Measurements from ENCODE around the gene NDUFS8.

Gene NDUFS8

GRCh38 chr11:68013611-68014156 is 16.8 kb upstream of the NDUFS8 start:
- FAIRE-seq (no peak), DNase-seq (ENCODE audit: insufficient read length) (no peak)
- TF ChIP-seq TAF1 (IDR thresholded peaks at IDR 0.05; ENCODE audit: borderline replicate concordance, low read depth, low read length), result no peak

- DNase-seq (ENCODE audit: insufficient read length) (no peak), FAIRE-seq (no peak)
- TF ChIP-seq POLR2AphosphoS5 (IDR thresholded peaks at IDR 0.05; ENCODE audit: low read depth, low read length) (no peak), TAF1 (IDR thresholded peaks at IDR 0.05; ENCODE audit: borderline replicate concordance, low read depth, low read length) (no peak), POLR2A (IDR thresholded peaks at IDR 0.05; ENCODE audit: low read depth, low read length) (no peak)
These were observed 16.1 kb upstream of the NDUFS8 start for GRCh38 chr11:68014157-68014946.

GRCh38 chr11:68014947-68015447 is 15.5 kb upstream of the NDUFS8 start:
- no peak for FAIRE-seq
- TF ChIP-seq POLR2A (IDR thresholded peaks at IDR 0.05; ENCODE audit: low read depth, low read length) (no peak), TAF1 (IDR thresholded peaks at IDR 0.05; ENCODE audit: borderline replicate concordance, low read depth, low read length) (no peak), POLR2AphosphoS5 (IDR thresholded peaks at IDR 0.05; ENCODE audit: low read depth, low read length) (no peak)

GRCh38 chr11:68015467-68015866 is 15.0 kb upstream of the NDUFS8 start:
- FAIRE-seq (no peak), DNase-seq (ENCODE audit: insufficient read length) (no peak)
- TF ChIP-seq TAF1 (IDR thresholded peaks at IDR 0.05; ENCODE audit: borderline replicate concordance, low read depth, low read length) (no peak), POLR2AphosphoS5 (IDR thresholded peaks at IDR 0.05; ENCODE audit: low read depth, low read length) (no peak), POLR2A (IDR thresholded peaks at IDR 0.05; ENCODE audit: low read depth, low read length) (no peak)

More at GRCh38 chr11:68014947-68015447, 15.5 kb upstream of the NDUFS8 start:
- DNase-seq (ENCODE audit: insufficient read length), result no peak

GRCh38 chr11:68016161-68016903 is 14.1 kb upstream of the NDUFS8 start:
- no peak for FAIRE-seq
- TF ChIP-seq POLR2A (IDR thresholded peaks at IDR 0.05; ENCODE audit: low read depth, low read length) (no peak), TAF1 (IDR thresholded peaks at IDR 0.05; ENCODE audit: borderline replicate concordance, low read depth, low read length) (no peak), POLR2AphosphoS5 (IDR thresholded peaks at IDR 0.05; ENCODE audit: low read depth, low read length) (no peak)
- DNase-seq (ENCODE audit: insufficient read length), result no peak

GRCh38 chr11:68016904-68017817 is 13.3 kb upstream of the NDUFS8 start:
- TF ChIP-seq TAF1 (IDR thresholded peaks at IDR 0.05; ENCODE audit: borderline replicate concordance, low read depth, low read length) (no peak), POLR2A (IDR thresholded peaks at IDR 0.05; ENCODE audit: low read depth, low read length) (no peak), POLR2AphosphoS5 (IDR thresholded peaks at IDR 0.05; ENCODE audit: low read depth, low read length) (no peak)
- FAIRE-seq, result no peak
- DNase-seq (ENCODE audit: insufficient read length), result no peak

- no peak for FAIRE-seq
- TF ChIP-seq POLR2A (IDR thresholded peaks at IDR 0.05; ENCODE audit: low read depth, low read length), result no peak
- TF ChIP-seq POLR2AphosphoS5 (IDR thresholded peaks at IDR 0.05; ENCODE audit: low read depth, low read length), result no peak
- TF ChIP-seq TAF1 (IDR thresholded peaks at IDR 0.05; ENCODE audit: borderline replicate concordance, low read depth, low read length), result no peak
- no peak for DNase-seq (ENCODE audit: insufficient read length)
These were observed 12.3 kb upstream of the NDUFS8 start for GRCh38 chr11:68017980-68018729.

- no peak for FAIRE-seq
- no peak for DNase-seq (ENCODE audit: insufficient read length)
- TF ChIP-seq POLR2AphosphoS5 (IDR thresholded peaks at IDR 0.05; ENCODE audit: low read depth, low read length) (no peak), TAF1 (IDR thresholded peaks at IDR 0.05; ENCODE audit: borderline replicate concordance, low read depth, low read length) (no peak), POLR2A (IDR thresholded peaks at IDR 0.05; ENCODE audit: low read depth, low read length) (no peak)
These were observed 11.7 kb upstream of the NDUFS8 start for GRCh38 chr11:68018730-68019190.

- FAIRE-seq (no peak), DNase-seq (ENCODE audit: insufficient read length) (no peak)
- no peak for TF ChIP-seq POLR2AphosphoS5 (IDR thresholded peaks at IDR 0.05; ENCODE audit: low read depth, low read length)
- no peak for TF ChIP-seq POLR2A (IDR thresholded peaks at IDR 0.05; ENCODE audit: low read depth, low read length)
- TF ChIP-seq TAF1 (IDR thresholded peaks at IDR 0.05; ENCODE audit: borderline replicate concordance, low read depth, low read length), result no peak
These were observed 11.0 kb upstream of the NDUFS8 start for GRCh38 chr11:68019486-68019885.

- FAIRE-seq (no peak), DNase-seq (ENCODE audit: insufficient read length) (no peak)
- TF ChIP-seq TAF1 (IDR thresholded peaks at IDR 0.05; ENCODE audit: borderline replicate concordance, low read depth, low read length) (no peak), POLR2AphosphoS5 (IDR thresholded peaks at IDR 0.05; ENCODE audit: low read depth, low read length) (no peak)
These were observed 9.9 kb upstream of the NDUFS8 start for GRCh38 chr11:68020575-68020974.
